Activated CD4-positive, alpha-beta T cell treated with anti-CD3 and anti-CD28 coated beads, Interleukin-2, amount 10 ng/mL, durations not matched to agents 7 days and 5 days (primary cell): ENCODE measurements around the gene UBN2. TPM values are rescaled to one million over a fixed set of nuclear protein-coding genes. Genes with fewer than 3 reads are reported as not detected.
"Not testable (repeated sequence)": the region's sequence is repeated elsewhere in the genome, so short reads cannot be mapped to it uniquely, and the experiment has no call there.

ENCODE experiments used
- CTCF ChIA-PET: fragments of 350-600 bp; sonication (Branson Sonifier 250); formaldehyde crosslinking; loops from one replicate; lab custom pipeline; 2021; ENCODE audit warnings: antibody characterized with exemption; lab: Charles Lee
- POLR2A ChIA-PET: fragments of 350-600 bp; sonication (Branson Sonifier 250); formaldehyde crosslinking; loops from one replicate; lab custom pipeline; 2021; ENCODE audit warnings: antibody characterized with exemption; lab: Charles Lee
- DNase-seq: peaks from one replicate; pipeline ENCODE4 v3.0.0-alpha.2; 2020
- H3K27ac Mint-ChIP-seq: one replicate; pipeline ENCODE4 v1.8.0; 2021; ENCODE audit warnings: mild to moderate bottlenecking, moderate library complexity, mixed read lengths
- H3K27me3 Mint-ChIP-seq: one replicate; pipeline ENCODE4 v1.8.0; 2021; ENCODE audit warnings: mixed read lengths
- H3K36me3 Mint-ChIP-seq: one replicate; pipeline ENCODE4 v1.8.0; 2021; ENCODE audit warnings: low read depth, mixed read lengths
- H3K4me1 Mint-ChIP-seq: one replicate; pipeline ENCODE4 v1.8.0; 2021; ENCODE audit warnings: mixed read lengths
- H3K4me3 Mint-ChIP-seq: one replicate; pipeline ENCODE4 v1.8.0; 2021; ENCODE audit warnings: mild to moderate bottlenecking, moderate library complexity, mixed read lengths
- H3K9me3 Mint-ChIP-seq: one replicate; pipeline ENCODE4 v1.8.0; 2021; ENCODE audit warnings: mixed read lengths
- total RNA-seq, 2 experiments: library from RNA; stranded (reverse); gene quantifications; one replicate each; pipeline ENCODE4 v1.2.3, GENCODE V29; 2021

The UBN2 gene
- total RNA-seq, 2 experiments from 2014 or later = 9.5 to 11.8 TPM

DNA sequence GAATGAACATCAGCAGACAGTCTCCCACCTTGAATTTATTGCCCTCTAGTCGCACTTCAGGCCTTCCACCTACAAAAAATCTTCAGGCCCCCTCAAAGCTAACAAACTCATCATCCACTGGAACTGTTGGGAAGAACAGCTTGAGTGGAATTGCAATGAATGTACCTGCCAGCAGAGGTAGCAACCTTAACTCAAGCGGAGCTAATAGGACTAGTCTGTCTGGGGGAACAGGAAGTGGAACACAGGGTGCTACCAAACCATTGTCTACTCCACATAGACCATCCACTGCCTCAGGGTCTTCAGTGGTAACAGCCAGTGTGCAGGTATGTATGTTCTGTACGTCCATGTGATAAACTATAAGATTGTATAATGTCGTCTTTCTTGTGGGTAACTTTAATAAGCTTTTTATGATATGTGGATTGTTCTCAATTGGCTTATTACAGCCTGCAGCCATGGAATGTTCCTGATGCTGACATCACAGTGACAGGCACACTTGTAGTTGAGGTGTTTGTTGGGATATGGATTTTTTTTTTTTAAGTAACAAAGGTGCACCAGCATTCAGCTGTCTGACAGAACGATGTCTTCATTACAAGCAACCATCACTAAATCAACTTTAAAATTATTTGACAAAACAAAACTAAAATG, 53.3 kb downstream of the UBN2 start:
- no peak overlapping the region for H3K27ac Mint-ChIP-seq
- peaks cover 16% of the 10 kb centered on the region for H3K36me3 Mint-ChIP-seq
- no peaks in the 10 kb centered on the region for H3K4me1 Mint-ChIP-seq
- no peak for DNase-seq
- H3K27me3 Mint-ChIP-seq = no peaks in the 10 kb centered on the region
- no peaks in the 10 kb centered on the region for H3K9me3 Mint-ChIP-seq
- no peak overlapping the region for H3K4me3 Mint-ChIP-seq
- ChIA-PET POLR2A (no interaction called here), CTCF (interaction anchor here (0.5 to 1.6 kb wide), 3 partner anchors 21 to 194 kb away, joined by 3 to 5 read pairs (median 4); no protein-coding TSS in a partner anchor)

DNA sequence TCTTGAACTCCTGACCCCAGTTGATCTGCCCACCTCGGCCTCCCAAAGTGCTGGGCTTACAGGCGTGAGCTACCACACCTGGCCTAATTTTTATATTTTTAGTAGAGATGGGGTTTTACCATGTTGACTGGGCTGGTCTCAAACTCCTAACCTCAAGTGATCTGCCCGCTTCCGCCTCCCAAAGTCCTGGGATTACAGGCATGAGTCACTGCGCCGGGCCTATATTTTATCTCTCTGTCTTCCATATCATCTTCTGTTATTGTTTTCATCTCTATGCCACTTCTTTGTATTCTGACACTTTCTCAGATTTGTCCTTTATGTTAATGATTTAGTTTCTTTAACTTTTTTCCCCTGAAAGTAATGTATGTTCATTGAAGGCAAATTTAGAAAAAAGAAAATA, 55.1 kb downstream of the UBN2 start:
- H3K4me1 Mint-ChIP-seq = no peaks in the 10 kb centered on the region
- H3K4me3 Mint-ChIP-seq = no peak overlapping the region
- no peaks in the 10 kb centered on the region for H3K9me3 Mint-ChIP-seq
- no peak for DNase-seq
- ChIA-PET CTCF (no interaction called here), POLR2A (no interaction called here)
- H3K27ac Mint-ChIP-seq = no peak overlapping the region
- H3K27me3 Mint-ChIP-seq = no peaks in the 10 kb centered on the region
- peaks cover 16% of the 10 kb centered on the region for H3K36me3 Mint-ChIP-seq

DNA sequence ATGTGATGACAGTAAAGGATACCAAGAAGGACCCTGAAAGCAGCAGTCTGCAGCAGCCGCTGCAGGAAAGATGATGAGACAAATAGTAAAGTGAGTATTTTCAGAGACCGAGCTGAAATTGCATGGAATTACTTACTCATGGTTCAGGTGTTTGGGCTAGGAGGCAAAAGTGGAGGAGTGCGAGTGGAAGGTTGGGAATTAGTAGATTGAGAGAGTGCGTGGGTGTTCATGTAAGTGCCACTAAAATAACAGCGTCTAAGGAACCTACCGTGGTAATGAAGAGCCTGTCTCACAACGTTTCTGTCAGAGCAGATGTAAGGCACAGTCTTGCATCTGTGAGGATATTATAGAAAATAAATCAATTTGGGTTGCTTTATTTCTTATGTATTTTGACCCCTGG, 61.8 kb downstream of the UBN2 start:
- Mint-ChIP-seq H3K9me3 (no peaks in the 10 kb centered on the region), H3K27me3 (no peaks in the 10 kb centered on the region), H3K36me3 (peaks cover 2% of the 10 kb centered on the region), H3K4me3 (no peak overlapping the region), H3K4me1 (no peaks in the 10 kb centered on the region), H3K27ac (no peak overlapping the region)
- ChIA-PET POLR2A (no interaction called here), CTCF (no interaction called here)
- DNase-seq = no peak

DNA sequence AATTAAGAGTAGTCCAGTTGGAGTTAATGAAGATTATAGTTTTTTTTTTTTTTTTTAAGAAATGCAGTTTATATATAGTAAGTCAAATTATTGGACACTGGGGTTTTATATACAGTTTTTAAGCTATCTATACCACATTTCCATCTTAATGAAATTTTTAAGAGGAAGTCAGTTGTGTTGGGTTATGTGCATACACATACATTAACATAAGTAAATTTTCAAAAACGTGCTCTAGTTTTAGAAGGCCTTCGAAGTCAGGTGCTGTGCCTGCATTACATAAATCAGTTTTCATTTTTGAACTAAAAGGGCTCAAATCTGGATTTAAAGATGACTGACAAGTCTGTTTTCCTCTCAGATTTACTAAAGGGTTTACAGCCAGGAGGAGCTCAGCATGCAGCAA, 62.5 kb downstream of the UBN2 start:
- no peaks in the 10 kb centered on the region for H3K27me3 Mint-ChIP-seq
- H3K4me3 Mint-ChIP-seq = no peak overlapping the region
- H3K9me3 Mint-ChIP-seq = no peaks in the 10 kb centered on the region
- ChIA-PET CTCF (no interaction called here), POLR2A (no interaction called here)
- no peak overlapping the region for H3K27ac Mint-ChIP-seq
- no peak for DNase-seq
- no peaks in the 10 kb centered on the region for H3K36me3 Mint-ChIP-seq
- no peaks in the 10 kb centered on the region for H3K4me1 Mint-ChIP-seq

DNA sequence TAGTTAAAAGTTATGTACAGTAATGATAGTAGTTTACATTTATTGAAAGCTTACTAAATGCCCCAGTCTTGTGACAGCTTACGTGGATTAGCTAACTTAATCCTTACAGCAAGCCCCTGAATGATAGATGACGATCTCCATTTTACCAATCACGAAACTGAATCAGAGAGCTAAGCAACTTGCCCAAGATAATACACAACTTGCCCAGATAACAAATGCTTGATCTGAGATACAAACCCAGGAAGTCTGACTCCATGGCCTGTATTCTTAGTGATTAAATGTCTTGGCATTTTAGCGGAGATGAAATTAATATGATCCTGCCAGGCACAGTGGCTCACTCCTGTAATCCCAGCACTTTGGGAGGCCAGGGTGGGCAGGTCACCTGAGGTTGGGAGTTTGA, 63.2 kb downstream of the UBN2 start:
- CTCF ChIA-PET = no interaction called here
- Mint-ChIP-seq H3K9me3 (no peaks in the 10 kb centered on the region), H3K4me3 (no peak overlapping the region), H3K27me3 (no peaks in the 10 kb centered on the region), H3K36me3 (no peaks in the 10 kb centered on the region), H3K27ac (no peak overlapping the region), H3K4me1 (no peaks in the 10 kb centered on the region)
- POLR2A ChIA-PET = no interaction called here
- no peak for DNase-seq

DNA sequence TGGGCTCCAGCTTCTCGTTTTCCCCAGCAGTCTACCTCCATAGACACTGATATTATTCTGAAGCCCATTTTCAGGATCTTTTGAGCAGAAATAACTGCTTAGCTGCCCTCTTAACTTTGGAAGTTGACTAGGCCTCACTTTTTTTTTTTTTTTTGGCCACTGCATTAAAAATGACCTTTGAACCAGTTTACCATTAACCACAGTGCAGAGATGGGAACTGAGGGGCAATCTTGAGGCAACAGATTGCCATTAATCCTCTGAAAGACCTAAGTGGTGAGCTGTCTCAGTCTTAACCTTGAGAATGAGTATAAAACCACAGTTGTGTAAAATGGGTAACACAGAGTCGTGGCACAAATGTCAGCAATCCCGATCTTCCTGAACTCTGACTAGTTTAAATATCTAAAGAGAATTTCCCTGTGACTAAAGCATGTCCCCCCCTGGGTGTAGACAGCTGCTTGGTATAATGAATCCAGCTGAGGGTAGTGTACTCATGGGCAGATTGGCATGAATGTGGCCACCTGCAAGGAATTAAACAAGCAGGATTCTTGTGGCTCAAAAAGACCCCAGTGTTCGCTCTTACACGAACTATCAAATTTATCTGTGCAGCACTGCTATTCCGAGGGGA, 64.0 kb downstream of the UBN2 start:
- no peaks in the 10 kb centered on the region for H3K9me3 Mint-ChIP-seq
- CTCF ChIA-PET = no interaction called here
- no peaks in the 10 kb centered on the region for H3K36me3 Mint-ChIP-seq
- POLR2A ChIA-PET = no interaction called here
- no peak overlapping the region for H3K27ac Mint-ChIP-seq
- no peak for DNase-seq
- H3K27me3 Mint-ChIP-seq = no peaks in the 10 kb centered on the region
- no peak overlapping the region for H3K4me3 Mint-ChIP-seq
- H3K4me1 Mint-ChIP-seq = no peaks in the 10 kb centered on the region

DNA sequence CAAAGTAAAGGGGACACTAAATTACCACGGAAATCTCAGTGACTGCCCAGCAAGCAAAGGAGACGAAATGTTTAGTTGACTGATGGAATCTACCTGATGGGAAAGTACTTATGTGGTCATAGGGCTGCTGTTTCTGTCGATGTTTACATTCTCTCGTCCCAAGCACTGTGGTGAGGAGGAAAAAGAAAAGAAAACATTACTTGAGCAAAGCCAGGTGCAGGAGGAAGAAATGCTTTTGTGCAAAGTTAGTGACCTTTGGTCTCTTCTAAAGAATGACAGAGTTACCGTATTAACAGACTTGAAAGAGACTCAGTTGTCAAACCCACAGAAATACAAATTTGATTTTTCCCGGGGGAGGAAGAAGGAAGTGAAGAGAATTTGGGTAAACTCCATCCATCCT, 66.8 kb downstream of the UBN2 start:
- Mint-ChIP-seq H3K9me3 (no peaks in the 10 kb centered on the region), H3K27ac (no peak overlapping the region), H3K4me3 (no peak overlapping the region), H3K36me3 (peaks cover 1% of the 10 kb centered on the region), H3K4me1 (no peaks in the 10 kb centered on the region), H3K27me3 (no peaks in the 10 kb centered on the region)
- DNase-seq = no peak
- ChIA-PET POLR2A (no interaction called here), CTCF (no interaction called here)

DNA sequence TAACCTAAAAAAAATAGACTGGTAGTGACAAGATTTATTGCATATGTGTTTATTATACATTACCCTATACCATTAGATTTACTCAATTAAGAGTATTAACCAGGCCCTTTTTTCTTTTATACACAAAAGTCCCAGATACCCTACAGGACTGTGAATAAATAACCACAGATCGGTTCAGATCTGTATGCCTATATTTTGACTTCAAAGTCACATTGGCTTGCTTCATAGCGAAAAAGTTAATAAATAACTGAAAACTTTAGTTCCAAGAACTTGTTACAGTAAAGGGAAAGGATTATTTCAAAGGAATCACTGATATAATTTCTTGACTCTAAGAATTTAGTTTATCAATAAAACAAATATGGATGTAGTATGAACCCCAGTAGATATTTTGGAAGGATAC, 68.3 kb downstream of the UBN2 start:
- H3K4me3 Mint-ChIP-seq = no peak overlapping the region
- ChIA-PET CTCF (no interaction called here), POLR2A (no interaction called here)
- no peak for DNase-seq
- no peaks in the 10 kb centered on the region for H3K9me3 Mint-ChIP-seq
- no peaks in the 10 kb centered on the region for H3K27me3 Mint-ChIP-seq
- H3K27ac Mint-ChIP-seq = no peak overlapping the region
- no peaks in the 10 kb centered on the region for H3K4me1 Mint-ChIP-seq
- H3K36me3 Mint-ChIP-seq = peaks cover 1% of the 10 kb centered on the region

DNA sequence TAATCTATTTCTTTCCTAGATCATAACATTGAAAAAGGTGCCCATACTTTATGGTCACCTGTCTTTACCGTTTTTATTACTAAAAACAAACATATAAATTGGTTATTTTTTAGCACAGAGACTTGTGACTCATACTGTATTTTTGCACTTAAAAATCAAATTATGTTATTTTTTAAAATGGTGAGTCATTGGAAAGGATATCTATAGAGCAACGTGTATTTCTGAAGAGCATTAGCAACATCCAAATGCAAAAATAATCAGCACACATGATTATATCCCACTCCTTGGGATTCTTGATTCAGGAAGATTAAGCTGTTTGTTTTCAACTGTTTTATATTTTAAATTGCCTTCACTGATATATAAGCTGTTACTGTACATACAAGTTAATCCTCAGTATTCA, 69.4 kb downstream of the UBN2 start:
- POLR2A ChIA-PET = no interaction called here
- CTCF ChIA-PET = no interaction called here
- no peaks in the 10 kb centered on the region for H3K27me3 Mint-ChIP-seq
- no peak overlapping the region for H3K27ac Mint-ChIP-seq
- no peak for DNase-seq
- no peaks in the 10 kb centered on the region for H3K4me1 Mint-ChIP-seq
- no peaks in the 10 kb centered on the region for H3K9me3 Mint-ChIP-seq
- no peak overlapping the region for H3K4me3 Mint-ChIP-seq
- peaks cover 1% of the 10 kb centered on the region for H3K36me3 Mint-ChIP-seq

DNA sequence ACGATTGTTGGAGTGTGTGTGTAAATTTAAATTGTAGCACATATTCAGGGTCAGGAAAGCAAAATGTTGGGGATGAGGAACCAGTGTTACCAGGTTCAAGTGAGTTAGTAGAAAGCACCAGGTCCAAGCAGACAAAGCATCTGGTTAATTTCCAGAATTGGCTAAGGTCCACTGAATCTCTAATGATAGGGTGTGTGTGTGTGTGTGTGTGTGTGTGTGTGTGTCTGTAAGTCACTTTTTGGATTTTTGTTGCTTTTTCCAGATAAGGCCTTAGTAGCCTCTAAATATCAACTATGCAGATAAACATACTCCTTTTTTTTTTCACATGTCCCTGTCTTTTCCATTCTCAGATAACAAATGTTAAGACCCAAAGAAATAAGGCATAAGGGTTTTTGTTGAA, 73.5 kb downstream of the UBN2 start:
- ChIA-PET POLR2A (no interaction called here), CTCF (no interaction called here)
- no peak overlapping the region for H3K27ac Mint-ChIP-seq
- peaks cover 1% of the 10 kb centered on the region for H3K36me3 Mint-ChIP-seq
- H3K4me1 Mint-ChIP-seq = no peaks in the 10 kb centered on the region
- H3K27me3 Mint-ChIP-seq = no peaks in the 10 kb centered on the region
- H3K4me3 Mint-ChIP-seq = no peak overlapping the region
- no peaks in the 10 kb centered on the region for H3K9me3 Mint-ChIP-seq
- DNase-seq = no peak

DNA sequence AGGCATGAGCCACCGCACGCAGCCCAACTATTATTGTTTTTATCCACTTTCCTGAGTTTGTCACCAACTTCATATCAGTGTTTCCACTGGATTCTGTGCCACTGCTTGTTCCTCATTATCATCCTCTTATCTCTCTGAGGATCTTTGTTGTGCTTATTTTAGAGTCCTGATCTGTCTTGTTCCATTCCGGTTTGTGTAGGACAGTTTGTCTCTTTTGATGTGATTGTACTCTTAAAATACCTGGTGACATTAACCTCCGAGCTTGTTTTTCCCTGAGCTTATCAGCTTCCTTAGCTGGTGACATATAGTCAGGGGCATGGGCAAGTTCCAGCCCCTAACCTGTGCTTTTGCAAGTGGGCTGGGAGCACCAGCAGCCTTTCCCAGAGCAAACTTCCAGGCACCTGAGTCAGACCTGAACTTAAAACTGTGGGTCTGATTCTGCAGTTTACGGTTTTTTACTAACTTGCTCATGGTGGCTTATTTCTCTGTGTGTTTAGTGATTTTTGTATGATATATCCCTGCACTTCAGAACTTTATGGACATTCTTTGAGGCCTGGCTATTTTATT, 87.0 kb downstream of the UBN2 start:
- Mint-ChIP-seq H3K4me1 (no peaks in the 10 kb centered on the region), H3K9me3 (no peaks in the 10 kb centered on the region), H3K36me3 (no peaks in the 10 kb centered on the region), H3K4me3 (no peak overlapping the region), H3K27ac (no peak overlapping the region), H3K27me3 (no peaks in the 10 kb centered on the region)
- ChIA-PET CTCF (no interaction called here), POLR2A (no interaction called here)
- DNase-seq = no peak

DNA sequence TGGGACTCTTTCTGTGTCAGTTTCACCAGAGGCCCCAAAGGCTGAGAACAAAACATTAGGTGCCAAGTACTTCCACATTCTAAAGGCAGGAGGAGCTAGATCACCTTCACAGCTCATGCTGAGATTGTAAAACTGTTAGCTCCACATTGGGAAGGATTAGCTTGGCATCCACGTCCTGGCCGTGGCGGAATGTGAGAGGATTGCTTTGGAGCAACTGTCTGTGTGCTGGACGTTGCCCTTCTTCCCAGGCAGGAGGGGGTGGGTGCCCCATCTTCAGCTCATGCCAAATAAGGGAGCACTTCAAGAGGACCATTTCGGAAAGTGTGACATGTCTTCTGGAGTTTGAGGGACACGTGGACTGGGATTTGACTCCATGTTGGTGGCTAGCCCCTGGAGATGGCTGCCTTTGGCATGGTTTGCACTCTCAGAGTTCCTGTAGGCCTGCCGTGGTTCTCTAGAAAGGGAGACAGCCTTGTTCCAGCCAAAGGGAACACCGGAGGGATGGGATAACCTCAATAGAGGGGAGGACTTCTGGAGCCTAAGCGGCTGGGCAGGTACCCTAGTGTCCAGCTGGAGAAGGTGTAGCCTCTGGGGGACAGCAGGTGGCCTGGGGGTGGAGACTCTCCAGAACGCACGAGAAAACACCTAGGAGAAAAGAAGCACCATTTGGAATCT, 90.2 kb downstream of the UBN2 start:
- H3K4me3 Mint-ChIP-seq = no peak overlapping the region
- H3K9me3 Mint-ChIP-seq = no peaks in the 10 kb centered on the region
- no peaks in the 10 kb centered on the region for H3K36me3 Mint-ChIP-seq
- no peak for DNase-seq
- H3K27ac Mint-ChIP-seq = no peak overlapping the region
- no peaks in the 10 kb centered on the region for H3K4me1 Mint-ChIP-seq
- CTCF ChIA-PET = no interaction called here
- POLR2A ChIA-PET = no interaction called here
- H3K27me3 Mint-ChIP-seq = no peaks in the 10 kb centered on the region

DNA sequence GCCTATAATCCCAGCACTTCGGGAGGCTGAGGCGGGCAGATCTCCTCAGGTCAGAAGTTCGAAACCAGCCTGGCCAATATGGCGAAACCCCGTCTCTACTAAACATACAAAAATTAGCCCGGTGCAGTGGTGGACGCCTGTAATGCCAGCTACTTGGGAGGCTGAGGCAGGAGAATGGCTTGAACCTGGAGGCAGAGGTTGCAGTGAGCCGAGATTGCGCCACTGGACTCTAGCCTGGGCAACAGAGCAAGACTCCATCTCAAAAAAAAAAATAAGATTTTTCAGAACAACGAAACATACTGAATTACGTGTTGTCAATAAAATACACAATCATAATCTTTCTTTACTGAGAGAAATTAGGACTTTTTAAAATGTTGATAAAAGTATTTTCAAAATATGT, 93.7 kb downstream of the UBN2 start:
- H3K36me3 Mint-ChIP-seq, POLR2A ChIA-PET, H3K27me3 Mint-ChIP-seq, H3K4me3 Mint-ChIP-seq, H3K9me3 Mint-ChIP-seq, H3K27ac Mint-ChIP-seq, DNase-seq, CTCF ChIA-PET, H3K4me1 Mint-ChIP-seq: not testable (repeated sequence)
